GM23338 (cell line): Measurements from ENCODE around the gene MTERF4.

Experiments used
- CREB1 ChIP-seq: fragments of 250-450 bp; sonication (Bioruptor Pico); IDR thresholded peaks from 2 replicates; pipeline ENCODE4 v1.5.0; 2020; ENCODE audit warnings: low read depth, mild to moderate bottlenecking, moderate library complexity
- EZH2 ChIP-seq: fragments of 200-600 bp; sonication (generic); IDR thresholded peaks from one replicate; pipeline ENCODE4 v1.8.0; 2017; ENCODE audit warnings: antibody characterized with exemption, mild to moderate bottlenecking, low read depth; ENCODE audit not compliant: unreplicated experiment
- EZH2phosphoT487 ChIP-seq: fragments of 200-600 bp; sonication (generic); IDR thresholded peaks from one replicate; pipeline ENCODE4 v1.8.1; 2018; ENCODE audit warnings: antibody characterized with exemption; ENCODE audit not compliant: unreplicated experiment
- JUNB ChIP-seq: IDR thresholded peaks from one replicate; pipeline ENCODE4 v1.6.1; 2016; ENCODE audit warnings: antibody characterized with exemption; ENCODE audit not compliant: unreplicated experiment
- NANOG ChIP-seq: IDR thresholded peaks from 2 replicates; pipeline ENCODE4 v1.6.1; 2016; ENCODE audit warnings: antibody characterized with exemption, borderline replicate concordance
- POLR2AphosphoS5 ChIP-seq: IDR thresholded peaks from 2 replicates; pipeline ENCODE4 v1.6.1; 2016; ENCODE audit warnings: antibody characterized with exemption, low read depth
- STAT1 ChIP-seq: IDR thresholded peaks from one replicate; pipeline ENCODE4 v1.6.1; 2016; ENCODE audit warnings: antibody characterized with exemption; ENCODE audit not compliant: unreplicated experiment
- ZNF114 ChIP-seq: fragments of 250-450 bp; sonication (Bioruptor Pico); IDR thresholded peaks from 2 replicates; pipeline ENCODE4 v1.5.0; 2020; ENCODE audit warnings: mild to moderate bottlenecking, moderate library complexity
- ZNF331 ChIP-seq: fragments of 250-450 bp; sonication (Bioruptor Pico); IDR thresholded peaks from 2 replicates; pipeline ENCODE4 v1.5.0; 2020; ENCODE audit warnings: low read depth, mild to moderate bottlenecking, moderate library complexity
- TF ChIP-seq, protein P1 (sequence below), 2 experiments: fragments of 200-600 bp in 1 of 2; sonication (generic) in 1 of 2; conservative IDR thresholded peaks; 2 replicates each; pipeline versions ENCODE4 v1.5.1 to v1.6.1; 2016 to 2017; ENCODE audit warnings: antibody characterized with exemption in 2 of 2, low read depth in 2 of 2, mild to moderate bottlenecking in 2 of 2, moderate library complexity in 1 of 2
- TF ChIP-seq, protein P2 (sequence below): IDR thresholded peaks from one replicate; pipeline ENCODE4 v1.6.1; 2018; ENCODE audit warnings: antibody characterized with exemption; ENCODE audit not compliant: unreplicated experiment
- TF ChIP-seq, protein P3 (sequence below): IDR thresholded peaks from 2 replicates; pipeline ENCODE4 v1.6.1; 2016; ENCODE audit warnings: antibody characterized with exemption

DNA sequence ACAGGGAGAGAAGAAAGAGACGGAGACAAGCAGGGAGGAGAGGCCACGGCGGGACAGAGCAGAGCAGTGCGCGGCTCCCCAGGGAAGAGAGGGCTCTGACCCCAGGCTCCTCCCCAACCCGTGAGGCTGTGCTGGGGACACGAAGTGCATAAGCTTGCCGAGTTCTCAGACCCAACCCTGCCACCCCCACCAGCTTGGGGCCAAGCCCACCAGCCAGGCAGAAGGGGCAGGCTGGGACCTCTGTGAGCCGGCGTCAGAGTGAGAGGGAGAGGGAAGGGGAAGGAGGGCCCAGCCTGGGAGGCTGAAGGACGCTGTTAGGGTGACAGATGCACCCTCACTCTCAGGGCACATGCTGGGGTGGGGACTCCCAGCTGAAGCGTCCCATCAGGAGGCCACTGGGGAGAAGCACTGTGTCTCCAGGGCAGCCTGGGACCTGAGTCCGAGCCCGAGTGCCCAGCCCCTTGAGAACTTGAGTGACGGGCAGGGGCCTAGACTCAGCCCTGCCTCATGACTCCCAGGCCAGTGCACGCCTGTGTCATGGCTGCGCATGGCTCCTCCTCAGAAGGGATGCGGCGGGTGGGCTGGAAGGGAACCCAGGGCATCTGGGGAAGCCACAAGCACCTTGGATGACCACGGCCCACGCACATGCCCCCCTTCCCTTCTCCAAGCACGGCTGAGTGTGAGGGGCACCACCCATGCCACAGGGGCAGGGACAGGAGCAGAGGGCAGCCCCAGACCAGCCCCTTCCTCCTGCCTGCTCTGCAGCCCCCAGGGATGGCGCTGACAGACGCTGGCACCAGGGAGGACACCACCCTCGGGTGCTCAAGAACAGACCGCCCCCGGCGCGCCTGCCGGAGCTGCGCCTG lies 31.0 kb downstream of the MTERF4 start:
- TF ChIP-seq, protein P1, sequence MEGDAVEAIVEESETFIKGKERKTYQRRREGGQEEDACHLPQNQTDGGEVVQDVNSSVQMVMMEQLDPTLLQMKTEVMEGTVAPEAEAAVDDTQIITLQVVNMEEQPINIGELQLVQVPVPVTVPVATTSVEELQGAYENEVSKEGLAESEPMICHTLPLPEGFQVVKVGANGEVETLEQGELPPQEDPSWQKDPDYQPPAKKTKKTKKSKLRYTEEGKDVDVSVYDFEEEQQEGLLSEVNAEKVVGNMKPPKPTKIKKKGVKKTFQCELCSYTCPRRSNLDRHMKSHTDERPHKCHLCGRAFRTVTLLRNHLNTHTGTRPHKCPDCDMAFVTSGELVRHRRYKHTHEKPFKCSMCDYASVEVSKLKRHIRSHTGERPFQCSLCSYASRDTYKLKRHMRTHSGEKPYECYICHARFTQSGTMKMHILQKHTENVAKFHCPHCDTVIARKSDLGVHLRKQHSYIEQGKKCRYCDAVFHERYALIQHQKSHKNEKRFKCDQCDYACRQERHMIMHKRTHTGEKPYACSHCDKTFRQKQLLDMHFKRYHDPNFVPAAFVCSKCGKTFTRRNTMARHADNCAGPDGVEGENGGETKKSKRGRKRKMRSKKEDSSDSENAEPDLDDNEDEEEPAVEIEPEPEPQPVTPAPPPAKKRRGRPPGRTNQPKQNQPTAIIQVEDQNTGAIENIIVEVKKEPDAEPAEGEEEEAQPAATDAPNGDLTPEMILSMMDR (conservative IDR thresholded peaks at IDR 0.05; ENCODE audit: low read depth in 2 of 2), result no peak
- TF ChIP-seq, protein P2, sequence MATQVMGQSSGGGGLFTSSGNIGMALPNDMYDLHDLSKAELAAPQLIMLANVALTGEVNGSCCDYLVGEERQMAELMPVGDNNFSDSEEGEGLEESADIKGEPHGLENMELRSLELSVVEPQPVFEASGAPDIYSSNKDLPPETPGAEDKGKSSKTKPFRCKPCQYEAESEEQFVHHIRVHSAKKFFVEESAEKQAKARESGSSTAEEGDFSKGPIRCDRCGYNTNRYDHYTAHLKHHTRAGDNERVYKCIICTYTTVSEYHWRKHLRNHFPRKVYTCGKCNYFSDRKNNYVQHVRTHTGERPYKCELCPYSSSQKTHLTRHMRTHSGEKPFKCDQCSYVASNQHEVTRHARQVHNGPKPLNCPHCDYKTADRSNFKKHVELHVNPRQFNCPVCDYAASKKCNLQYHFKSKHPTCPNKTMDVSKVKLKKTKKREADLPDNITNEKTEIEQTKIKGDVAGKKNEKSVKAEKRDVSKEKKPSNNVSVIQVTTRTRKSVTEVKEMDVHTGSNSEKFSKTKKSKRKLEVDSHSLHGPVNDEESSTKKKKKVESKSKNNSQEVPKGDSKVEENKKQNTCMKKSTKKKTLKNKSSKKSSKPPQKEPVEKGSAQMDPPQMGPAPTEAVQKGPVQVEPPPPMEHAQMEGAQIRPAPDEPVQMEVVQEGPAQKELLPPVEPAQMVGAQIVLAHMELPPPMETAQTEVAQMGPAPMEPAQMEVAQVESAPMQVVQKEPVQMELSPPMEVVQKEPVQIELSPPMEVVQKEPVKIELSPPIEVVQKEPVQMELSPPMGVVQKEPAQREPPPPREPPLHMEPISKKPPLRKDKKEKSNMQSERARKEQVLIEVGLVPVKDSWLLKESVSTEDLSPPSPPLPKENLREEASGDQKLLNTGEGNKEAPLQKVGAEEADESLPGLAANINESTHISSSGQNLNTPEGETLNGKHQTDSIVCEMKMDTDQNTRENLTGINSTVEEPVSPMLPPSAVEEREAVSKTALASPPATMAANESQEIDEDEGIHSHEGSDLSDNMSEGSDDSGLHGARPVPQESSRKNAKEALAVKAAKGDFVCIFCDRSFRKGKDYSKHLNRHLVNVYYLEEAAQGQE, result no peak
- TF ChIP-seq EZH2phosphoT487 (no peak), POLR2AphosphoS5 (no peak), CREB1 (no peak), EZH2 (no peak), STAT1 (no peak), ZNF114 (CRISPR knock-in tag) (no peak), NANOG (no peak), ZNF331 (CRISPR knock-in tag) (no peak), JUNB (no peak)
- TF ChIP-seq, protein P3, sequence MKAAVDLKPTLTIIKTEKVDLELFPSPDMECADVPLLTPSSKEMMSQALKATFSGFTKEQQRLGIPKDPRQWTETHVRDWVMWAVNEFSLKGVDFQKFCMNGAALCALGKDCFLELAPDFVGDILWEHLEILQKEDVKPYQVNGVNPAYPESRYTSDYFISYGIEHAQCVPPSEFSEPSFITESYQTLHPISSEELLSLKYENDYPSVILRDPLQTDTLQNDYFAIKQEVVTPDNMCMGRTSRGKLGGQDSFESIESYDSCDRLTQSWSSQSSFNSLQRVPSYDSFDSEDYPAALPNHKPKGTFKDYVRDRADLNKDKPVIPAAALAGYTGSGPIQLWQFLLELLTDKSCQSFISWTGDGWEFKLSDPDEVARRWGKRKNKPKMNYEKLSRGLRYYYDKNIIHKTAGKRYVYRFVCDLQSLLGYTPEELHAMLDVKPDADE, result no peak
